WTC11 (cell line): ENCODE measurements around the gene OBSCN.

ENCODE experiments used
- NFYB ChIP-seq: sonication (generic); formaldehyde crosslinking; conservative IDR thresholded peaks from 2 replicates; pipeline ENCODE4 v1.8.0; 2022; ENCODE audit warnings: low read depth, missing genetic modification reagents
- NR3C1 ChIP-seq: sonication (generic); formaldehyde crosslinking; conservative IDR thresholded peaks from 2 replicates; pipeline ENCODE4 v1.8.1; 2023; ENCODE audit warnings: low read depth, mild to moderate bottlenecking, missing genetic modification reagents
- RELA ChIP-seq: sonication (generic); formaldehyde crosslinking; IDR thresholded peaks from 2 replicates; pipeline ENCODE4 v1.8.1; 2022; ENCODE audit warnings: missing genetic modification reagents, mild to moderate bottlenecking, borderline replicate concordance
- SP1 ChIP-seq: sonication (generic); formaldehyde crosslinking; conservative IDR thresholded peaks from 2 replicates; pipeline ENCODE4 v1.8.1; 2022; ENCODE audit warnings: missing genetic modification reagents
- TEAD1 ChIP-seq: sonication (generic); formaldehyde crosslinking; IDR thresholded peaks from 2 replicates; pipeline ENCODE4 v1.8.0; 2022; ENCODE audit warnings: mild to moderate bottlenecking, missing genetic modification reagents
- ZBTB21 ChIP-seq: sonication (generic); formaldehyde crosslinking; IDR thresholded peaks from 2 replicates; pipeline ENCODE4 v1.8.1; 2023; ENCODE audit warnings: mild to moderate bottlenecking, missing genetic modification reagents, borderline replicate concordance
- ZNF138 ChIP-seq: sonication (generic); formaldehyde crosslinking; conservative IDR thresholded peaks from 2 replicates; pipeline ENCODE4 v1.8.1; 2022; ENCODE audit warnings: mild to moderate bottlenecking, moderate library complexity, missing genetic modification reagents
- TF ChIP-seq, protein P1 (sequence below): fragments of 200-600 bp; IDR thresholded peaks from 2 replicates; pipeline ENCODE4 v1.8.0; 2022; ENCODE audit warnings: antibody characterized with exemption
- TF ChIP-seq, protein P2 (sequence below): sonication (generic); formaldehyde crosslinking; IDR thresholded peaks from 2 replicates; pipeline ENCODE4 v1.8.0; 2022; ENCODE audit warnings: missing genetic modification reagents
- TF ChIP-seq, protein P3 (sequence below): sonication (generic); formaldehyde crosslinking; IDR thresholded peaks from 2 replicates; pipeline ENCODE4 v1.8.0; 2022; ENCODE audit warnings: mild to moderate bottlenecking, missing genetic modification reagents
- TF ChIP-seq, protein P4 (sequence below): sonication (generic); formaldehyde crosslinking; conservative IDR thresholded peaks from 2 replicates; pipeline ENCODE4 v1.8.1; 2023; ENCODE audit warnings: mild to moderate bottlenecking, low read depth, missing genetic modification reagents, moderate library complexity
- TF ChIP-seq, protein P5 (sequence below): sonication (generic); formaldehyde crosslinking; IDR thresholded peaks from 2 replicates; pipeline ENCODE4 v1.8.1; 2023; ENCODE audit warnings: mild to moderate bottlenecking, missing genetic modification reagents, moderate library complexity

DNA sequence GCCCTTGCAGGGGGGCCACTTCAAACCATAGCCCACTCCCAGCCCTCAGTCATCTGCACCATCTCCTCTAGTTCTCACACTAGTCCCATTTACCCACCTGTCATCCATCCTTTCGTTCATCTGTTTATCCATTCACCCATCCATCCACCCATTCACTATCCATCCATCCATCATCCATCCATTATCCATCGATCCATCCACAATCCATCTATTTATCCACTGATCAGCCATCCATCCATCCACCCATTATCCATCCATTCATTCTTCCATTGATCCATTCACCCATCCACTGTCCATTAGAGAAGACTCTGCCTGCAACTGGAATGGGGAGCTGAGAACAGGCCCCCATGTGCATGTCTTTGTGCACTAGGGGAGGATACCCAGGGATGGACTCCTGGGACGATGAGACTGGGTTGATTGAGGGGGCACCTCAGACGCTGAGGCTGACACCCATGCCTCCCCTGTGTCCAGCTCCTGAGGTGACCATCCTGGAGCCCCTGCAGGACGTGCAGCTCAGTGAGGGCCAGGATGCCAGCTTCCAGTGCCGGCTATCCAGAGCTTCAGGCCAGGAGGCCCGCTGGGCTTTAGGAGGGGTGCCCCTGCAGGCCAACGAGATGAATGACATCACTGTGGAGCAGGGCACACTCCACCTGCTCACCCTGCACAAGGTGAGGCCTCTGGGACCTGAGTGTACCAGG, 100.9 kb downstream of the OBSCN start:
- TF ChIP-seq, protein P1, sequence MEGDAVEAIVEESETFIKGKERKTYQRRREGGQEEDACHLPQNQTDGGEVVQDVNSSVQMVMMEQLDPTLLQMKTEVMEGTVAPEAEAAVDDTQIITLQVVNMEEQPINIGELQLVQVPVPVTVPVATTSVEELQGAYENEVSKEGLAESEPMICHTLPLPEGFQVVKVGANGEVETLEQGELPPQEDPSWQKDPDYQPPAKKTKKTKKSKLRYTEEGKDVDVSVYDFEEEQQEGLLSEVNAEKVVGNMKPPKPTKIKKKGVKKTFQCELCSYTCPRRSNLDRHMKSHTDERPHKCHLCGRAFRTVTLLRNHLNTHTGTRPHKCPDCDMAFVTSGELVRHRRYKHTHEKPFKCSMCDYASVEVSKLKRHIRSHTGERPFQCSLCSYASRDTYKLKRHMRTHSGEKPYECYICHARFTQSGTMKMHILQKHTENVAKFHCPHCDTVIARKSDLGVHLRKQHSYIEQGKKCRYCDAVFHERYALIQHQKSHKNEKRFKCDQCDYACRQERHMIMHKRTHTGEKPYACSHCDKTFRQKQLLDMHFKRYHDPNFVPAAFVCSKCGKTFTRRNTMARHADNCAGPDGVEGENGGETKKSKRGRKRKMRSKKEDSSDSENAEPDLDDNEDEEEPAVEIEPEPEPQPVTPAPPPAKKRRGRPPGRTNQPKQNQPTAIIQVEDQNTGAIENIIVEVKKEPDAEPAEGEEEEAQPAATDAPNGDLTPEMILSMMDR = no peak; the same call in 1 of the 2 replicates
- TF ChIP-seq ZNF138 (no peak), TEAD1 (no peak), NR3C1 (CRISPR knock-in tag) (no peak), NFYB (no peak), RELA (CRISPR knock-in tag) (no peak), SP1 (CRISPR knock-in tag) (no peak), ZBTB21 (no peak)
- TF ChIP-seq, protein P2, sequence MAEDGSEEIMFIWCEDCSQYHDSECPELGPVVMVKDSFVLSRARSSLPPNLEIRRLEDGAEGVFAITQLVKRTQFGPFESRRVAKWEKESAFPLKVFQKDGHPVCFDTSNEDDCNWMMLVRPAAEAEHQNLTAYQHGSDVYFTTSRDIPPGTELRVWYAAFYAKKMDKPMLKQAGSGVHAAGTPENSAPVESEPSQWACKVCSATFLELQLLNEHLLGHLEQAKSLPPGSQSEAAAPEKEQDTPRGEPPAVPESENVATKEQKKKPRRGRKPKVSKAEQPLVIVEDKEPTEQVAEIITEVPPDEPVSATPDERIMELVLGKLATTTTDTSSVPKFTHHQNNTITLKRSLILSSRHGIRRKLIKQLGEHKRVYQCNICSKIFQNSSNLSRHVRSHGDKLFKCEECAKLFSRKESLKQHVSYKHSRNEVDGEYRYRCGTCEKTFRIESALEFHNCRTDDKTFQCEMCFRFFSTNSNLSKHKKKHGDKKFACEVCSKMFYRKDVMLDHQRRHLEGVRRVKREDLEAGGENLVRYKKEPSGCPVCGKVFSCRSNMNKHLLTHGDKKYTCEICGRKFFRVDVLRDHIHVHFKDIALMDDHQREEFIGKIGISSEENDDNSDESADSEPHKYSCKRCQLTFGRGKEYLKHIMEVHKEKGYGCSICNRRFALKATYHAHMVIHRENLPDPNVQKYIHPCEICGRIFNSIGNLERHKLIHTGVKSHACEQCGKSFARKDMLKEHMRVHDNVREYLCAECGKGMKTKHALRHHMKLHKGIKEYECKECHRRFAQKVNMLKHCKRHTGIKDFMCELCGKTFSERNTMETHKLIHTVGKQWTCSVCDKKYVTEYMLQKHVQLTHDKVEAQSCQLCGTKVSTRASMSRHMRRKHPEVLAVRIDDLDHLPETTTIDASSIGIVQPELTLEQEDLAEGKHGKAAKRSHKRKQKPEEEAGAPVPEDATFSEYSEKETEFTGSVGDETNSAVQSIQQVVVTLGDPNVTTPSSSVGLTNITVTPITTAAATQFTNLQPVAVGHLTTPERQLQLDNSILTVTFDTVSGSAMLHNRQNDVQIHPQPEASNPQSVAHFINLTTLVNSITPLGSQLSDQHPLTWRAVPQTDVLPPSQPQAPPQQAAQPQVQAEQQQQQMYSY (CRISPR knock-in tag) = no peak
- TF ChIP-seq, protein P3, sequence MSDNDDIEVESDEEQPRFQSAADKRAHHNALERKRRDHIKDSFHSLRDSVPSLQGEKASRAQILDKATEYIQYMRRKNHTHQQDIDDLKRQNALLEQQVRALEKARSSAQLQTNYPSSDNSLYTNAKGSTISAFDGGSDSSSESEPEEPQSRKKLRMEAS (CRISPR knock-in tag) = no peak
- TF ChIP-seq, protein P4, sequence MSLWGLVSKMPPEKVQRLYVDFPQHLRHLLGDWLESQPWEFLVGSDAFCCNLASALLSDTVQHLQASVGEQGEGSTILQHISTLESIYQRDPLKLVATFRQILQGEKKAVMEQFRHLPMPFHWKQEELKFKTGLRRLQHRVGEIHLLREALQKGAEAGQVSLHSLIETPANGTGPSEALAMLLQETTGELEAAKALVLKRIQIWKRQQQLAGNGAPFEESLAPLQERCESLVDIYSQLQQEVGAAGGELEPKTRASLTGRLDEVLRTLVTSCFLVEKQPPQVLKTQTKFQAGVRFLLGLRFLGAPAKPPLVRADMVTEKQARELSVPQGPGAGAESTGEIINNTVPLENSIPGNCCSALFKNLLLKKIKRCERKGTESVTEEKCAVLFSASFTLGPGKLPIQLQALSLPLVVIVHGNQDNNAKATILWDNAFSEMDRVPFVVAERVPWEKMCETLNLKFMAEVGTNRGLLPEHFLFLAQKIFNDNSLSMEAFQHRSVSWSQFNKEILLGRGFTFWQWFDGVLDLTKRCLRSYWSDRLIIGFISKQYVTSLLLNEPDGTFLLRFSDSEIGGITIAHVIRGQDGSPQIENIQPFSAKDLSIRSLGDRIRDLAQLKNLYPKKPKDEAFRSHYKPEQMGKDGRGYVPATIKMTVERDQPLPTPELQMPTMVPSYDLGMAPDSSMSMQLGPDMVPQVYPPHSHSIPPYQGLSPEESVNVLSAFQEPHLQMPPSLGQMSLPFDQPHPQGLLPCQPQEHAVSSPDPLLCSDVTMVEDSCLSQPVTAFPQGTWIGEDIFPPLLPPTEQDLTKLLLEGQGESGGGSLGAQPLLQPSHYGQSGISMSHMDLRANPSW = no peak
- TF ChIP-seq, protein P5, sequence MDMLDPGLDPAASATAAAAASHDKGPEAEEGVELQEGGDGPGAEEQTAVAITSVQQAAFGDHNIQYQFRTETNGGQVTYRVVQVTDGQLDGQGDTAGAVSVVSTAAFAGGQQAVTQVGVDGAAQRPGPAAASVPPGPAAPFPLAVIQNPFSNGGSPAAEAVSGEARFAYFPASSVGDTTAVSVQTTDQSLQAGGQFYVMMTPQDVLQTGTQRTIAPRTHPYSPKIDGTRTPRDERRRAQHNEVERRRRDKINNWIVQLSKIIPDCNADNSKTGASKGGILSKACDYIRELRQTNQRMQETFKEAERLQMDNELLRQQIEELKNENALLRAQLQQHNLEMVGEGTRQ (CRISPR knock-in tag) = no peak
